Epithelial cell of prostate (primary cell): ENCODE data around the gene TGFBR3.

Source experiments
- DNase-seq: peaks from one replicate; pipeline ENCODE4 v3.0.0-alpha.2; 2011; ENCODE audit warnings: low read depth, low spot score
- H3K27ac ChIP-seq: fragments of 450-650 bp; 2 replicates; pipeline ENCODE4 v1.5.1; 2017; ENCODE audit warnings: mild to moderate bottlenecking

TGFBR3 gene

DNA sequence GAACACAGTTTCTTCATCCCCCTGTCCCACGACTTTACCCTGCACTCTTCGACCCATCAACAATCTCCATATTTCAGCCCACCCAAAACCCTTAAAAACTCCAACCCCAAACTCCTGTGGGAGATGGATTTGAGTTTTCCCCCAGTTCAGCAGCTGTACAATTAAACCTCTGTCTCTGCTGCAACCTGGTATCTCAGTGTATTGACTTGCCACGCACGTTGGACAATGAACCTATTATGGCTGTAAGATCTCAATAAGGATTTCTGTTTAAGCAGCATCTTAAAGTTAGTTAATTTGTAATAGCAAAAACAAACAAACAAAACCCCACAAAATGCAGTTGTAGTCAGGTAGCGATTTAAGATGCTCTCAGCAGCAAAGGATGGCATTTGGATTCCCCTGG is 119.1 kb downstream of the TGFBR3 start:
- no peak overlapping the region for H3K27ac ChIP-seq

DNA sequence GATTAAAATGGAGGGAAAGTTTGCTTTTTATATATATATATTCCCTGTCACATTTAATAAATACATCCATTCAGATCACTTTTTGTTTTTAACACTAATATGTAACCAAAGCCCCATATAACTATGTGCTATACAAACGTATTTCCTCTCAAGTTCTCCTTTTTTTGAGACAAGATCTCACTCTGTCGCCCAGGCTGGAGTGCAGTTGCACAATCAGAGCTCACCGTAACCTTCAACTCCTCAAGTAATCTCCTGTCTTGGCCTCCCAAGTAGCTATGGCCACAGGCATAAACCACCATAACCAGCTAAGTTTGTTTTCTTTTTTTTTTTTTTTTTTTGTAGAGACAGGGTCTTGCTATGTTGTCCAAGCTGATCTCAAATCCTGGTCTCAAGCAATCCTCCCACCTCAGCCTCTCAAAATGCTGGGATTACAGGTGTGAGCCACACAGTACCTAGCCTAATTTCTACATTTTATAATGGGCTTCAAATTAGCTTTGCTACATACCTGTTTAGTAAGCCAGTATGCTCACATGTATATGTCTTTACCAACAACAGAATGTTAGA is 120.0 kb downstream of the TGFBR3 start:
- DNase-seq = no peak
- H3K27ac ChIP-seq = no peak overlapping the region

More for the DNA sequence above, 119.1 kb downstream of the TGFBR3 start:
- DNase-seq = no peak

DNA sequence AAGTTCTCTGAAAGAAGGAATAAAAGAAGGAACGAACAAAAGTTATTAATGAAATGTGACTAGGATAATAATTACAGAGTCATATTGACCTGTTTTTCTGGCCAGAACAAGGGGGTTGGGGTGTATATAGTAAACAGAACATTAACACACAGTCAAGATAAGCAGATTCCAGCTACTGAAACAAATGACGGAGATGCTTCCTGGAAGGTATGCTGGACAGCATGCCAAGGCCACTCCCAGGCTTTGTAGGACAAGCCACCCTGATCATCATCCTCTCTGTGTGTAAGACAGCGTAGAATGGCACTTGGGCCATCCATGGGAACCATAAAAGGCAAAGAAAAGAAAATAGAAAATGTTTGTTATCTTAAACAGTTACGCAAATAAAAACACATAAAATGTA is 120.7 kb downstream of the TGFBR3 start:
- no peak for DNase-seq
- no peak overlapping the region for H3K27ac ChIP-seq

DNA sequence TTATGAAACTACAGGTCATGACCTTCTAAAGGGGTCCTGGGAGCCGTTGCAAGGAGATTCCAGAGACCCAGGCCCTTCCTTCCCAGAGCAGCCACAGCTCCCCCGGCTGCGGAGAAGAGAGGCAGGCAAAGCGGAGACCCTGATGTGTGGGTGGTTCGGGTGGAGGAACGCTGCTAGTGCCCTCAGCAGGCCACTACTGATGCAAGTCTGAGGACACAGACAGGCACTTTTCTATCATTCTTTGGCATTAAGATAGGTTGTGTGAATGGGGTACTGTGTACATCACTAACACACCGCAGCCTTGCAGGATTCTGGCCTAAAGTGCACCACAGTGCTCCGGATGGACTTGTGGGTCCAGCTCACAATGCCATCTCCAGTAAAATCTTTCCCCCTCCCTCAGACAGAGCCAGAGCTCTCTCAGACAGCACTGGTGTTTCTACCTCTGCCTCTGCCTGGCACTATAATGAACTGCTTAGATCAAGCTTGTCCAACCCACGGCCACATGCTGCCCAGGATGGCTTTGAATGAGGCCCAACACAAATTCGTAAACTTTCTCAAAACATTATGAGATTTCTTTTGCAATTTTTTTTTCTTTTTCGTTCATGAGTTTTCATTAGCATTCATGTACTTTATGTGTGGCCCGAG is 121.4 kb downstream of the TGFBR3 start:
- no peak overlapping the region for H3K27ac ChIP-seq
- DNase-seq = no peak

DNA sequence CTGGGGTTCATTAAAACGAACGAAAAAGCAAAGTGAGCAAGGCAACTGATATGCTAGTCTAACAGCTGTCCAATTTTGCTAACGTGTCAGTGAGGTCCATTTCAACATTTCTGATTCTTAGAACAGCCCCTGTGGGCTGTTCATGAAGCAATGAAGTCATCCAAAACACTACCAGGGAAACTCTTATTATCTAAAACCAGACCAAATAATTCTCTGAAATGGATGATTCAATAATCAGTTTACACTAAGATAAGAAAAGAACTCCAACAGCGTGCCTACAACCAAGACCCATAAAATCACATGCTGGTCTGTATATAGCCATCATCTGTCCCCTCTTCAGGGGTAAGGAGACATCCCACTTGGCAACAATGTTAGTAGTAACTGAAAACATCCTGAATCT is 122.7 kb downstream of the TGFBR3 start:
- DNase-seq = no peak

DNA sequence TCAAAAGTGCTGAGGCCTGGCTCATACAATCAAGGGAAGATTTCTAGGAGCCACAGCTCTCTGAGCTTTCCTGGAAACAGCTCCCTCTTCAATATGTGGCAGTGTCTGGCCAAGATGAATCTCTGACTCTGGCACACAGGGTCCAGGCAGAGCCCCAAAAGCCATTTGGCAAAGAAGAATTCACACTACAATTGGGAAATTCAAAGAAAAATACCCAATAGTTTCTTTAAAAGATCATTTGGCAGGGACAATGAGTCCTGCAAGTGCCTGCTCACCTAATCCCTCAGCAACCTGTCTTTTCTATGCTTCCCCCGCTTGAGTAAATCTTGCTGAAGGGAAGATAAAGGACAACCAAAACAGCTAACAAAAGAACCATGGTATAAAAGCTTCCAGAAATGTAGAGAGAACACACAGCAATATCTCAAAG is 124.6 kb downstream of the TGFBR3 start:
- no peak overlapping the region for H3K27ac ChIP-seq
- DNase-seq = no peak

More for the DNA sequence above, 122.7 kb downstream of the TGFBR3 start:
- no peak overlapping the region for H3K27ac ChIP-seq

DNA sequence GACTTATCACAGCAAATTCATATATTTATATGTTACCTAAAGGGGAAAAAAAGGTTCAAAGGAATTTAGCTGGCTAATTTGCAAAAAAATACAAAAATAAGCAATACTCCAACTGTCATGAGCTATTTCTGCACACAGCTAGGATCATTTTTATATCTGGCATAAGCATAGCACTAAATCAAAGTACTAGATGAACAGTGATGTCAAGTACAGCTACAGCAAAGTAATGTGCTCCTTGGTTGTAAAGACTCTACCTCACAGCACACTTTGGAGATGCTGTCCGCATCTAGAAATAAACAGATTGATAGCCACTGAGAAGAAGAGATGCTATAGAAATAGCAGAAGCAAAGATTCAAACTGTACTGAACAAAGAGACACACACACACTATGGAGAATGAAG is 125.4 kb downstream of the TGFBR3 start:
- no peak overlapping the region for H3K27ac ChIP-seq
- DNase-seq = no peak

DNA sequence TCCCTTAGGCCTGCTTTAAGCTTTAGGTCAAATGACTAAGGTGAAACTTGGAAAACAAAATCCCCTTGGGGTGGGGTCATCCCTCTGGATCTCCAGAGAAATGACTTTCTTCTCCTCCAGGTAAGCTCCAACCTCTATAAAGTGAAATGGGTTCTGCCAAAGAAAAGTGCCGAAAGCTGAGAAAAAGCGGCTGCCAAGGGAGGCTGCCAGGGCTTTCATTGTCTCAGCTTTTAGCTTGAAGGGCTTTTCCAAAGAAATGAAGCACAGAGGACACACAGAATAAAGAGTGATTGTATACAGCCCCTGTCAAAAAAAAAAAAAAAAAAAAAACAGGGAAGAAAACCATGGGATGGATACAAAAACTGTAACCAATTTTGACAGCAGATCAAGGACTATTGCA is 126.9 kb downstream of the TGFBR3 start:
- no peak overlapping the region for H3K27ac ChIP-seq
- no peak for DNase-seq

DNA sequence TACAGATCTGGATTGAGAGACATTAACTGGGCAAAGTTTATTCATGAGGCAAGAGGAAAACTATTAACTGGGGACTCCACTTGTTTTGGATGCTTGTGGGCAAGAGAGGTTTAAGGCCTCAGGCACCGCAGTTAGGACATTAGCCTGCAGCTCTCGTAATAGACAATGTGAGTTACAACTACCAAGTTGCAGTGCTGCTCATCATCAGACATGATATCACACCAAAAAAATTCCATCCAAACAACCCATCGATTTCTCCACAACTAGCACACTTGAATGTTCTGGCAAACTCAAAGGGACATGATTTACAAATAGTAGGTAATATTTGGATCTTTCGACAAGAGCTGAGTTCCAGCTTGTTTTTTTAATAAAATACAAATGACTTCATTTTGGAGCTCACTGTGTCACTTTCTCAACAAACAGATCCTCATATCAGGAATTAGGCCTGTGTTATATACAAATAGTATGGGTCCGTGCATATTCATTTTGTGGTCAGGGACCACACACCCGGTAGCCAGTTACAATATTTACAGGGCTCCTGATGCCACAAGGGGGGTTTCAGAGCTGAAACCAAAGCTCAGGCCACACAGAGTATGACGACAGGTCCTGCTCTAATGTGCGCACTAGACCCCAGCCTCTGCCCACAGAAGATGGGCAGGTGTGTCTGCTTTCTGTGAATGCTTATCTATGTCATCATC is 128.0 kb downstream of the TGFBR3 start:
- no peak overlapping the region for H3K27ac ChIP-seq
- no peak for DNase-seq

DNA sequence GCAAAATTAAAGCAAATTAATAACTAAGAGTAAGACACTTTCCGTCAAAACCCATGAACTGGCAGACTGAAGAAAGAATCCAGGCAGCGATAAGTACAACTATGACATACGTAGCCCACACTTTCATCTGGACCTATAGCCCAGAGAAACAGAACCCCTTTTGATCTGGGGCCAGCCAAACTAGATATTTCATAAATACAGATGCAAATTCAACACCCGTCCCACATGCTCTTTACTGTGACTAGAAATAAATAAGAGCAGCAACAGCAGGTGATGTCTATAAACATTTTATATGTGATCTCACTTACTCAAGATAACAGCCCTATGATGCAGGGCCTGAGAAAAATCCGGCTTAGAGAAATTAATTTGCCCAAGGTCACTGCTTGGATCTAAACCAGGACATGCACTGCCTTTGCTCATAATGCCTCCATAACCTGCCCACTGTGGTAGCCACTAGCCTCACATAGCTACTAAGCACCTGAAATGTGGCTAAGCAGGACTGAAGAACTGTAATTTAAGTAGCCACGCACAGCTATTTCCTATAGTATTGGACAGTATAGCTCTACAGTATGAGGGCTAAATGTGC is 130.2 kb downstream of the TGFBR3 start:
- DNase-seq = no peak
- H3K27ac ChIP-seq = no peak overlapping the region

DNA sequence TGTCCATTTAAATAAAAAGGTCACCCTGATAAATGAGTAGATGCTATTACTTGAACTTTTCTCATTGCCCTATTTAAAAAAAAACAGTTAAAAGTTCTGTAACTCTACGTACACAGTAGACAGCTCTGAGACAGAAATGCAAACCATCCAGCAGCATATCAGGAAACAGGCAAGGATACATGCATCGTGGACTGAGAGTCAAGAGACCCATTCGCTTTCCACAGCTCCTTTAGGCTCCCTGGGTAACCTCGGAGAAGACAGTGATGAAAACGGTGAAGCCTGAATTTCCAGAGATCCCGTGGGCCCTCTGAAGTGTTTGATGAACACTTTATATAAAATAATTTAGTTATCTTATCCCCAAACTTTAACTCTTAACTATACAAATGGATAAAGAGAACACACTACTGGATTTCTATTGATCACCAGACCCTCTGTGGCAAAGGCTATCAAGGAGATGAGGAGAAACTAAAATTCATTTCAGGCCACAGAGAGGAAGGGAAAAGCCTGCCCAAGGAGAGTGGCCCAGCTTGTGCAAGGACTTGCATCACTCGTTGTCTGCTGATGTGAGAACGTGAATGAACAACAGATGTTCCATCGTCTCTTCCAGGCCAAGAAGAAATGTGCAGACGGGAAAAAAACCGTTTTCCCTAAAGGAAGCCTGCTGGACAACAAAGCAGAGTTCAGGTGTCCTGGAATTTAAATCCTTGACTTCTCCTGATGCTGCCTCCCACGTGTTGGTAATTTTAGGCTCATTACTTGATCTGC is 131.0 kb downstream of the TGFBR3 start:
- no peak for DNase-seq
- no peak overlapping the region for H3K27ac ChIP-seq

DNA sequence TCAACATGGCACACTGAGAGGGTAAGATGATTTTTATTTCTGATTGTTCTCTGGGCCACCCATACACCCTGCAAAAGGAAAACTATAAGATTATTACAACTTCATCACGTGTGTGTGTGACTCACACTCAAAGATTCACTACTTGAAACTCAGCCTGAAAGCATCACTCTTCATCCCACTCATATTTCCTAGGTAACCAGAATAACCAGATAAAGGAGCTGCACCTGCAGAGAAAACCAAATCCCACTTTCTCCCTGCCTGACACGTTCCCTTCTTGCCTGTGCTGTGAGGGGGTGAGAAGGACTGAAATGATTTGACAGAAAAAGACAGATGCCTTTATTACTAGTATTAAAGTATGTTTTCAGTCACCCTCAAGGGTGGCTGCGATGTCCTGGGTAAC is 131.6 kb downstream of the TGFBR3 start:
- no peak for DNase-seq
- no peak overlapping the region for H3K27ac ChIP-seq

DNA sequence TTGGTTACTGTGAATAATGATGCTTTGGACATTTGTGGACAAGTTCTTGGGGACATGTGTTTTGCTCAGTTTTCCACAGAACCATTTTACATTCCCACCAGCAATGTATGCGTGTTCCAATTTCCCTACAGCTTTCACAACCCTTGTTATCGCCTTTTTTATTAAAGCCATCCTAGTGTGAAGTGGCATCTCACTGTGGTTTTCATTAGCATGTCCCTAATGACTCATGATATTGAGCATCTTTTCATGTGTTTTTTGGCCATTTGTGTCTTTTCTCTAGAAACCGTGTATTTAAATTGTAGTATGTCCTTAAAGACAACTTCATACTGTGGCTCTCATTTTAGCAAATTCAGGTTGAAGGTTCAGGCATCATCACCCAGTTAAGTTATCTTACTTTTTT is 132.1 kb downstream of the TGFBR3 start:
- DNase-seq = no peak
- no peak overlapping the region for H3K27ac ChIP-seq

DNA sequence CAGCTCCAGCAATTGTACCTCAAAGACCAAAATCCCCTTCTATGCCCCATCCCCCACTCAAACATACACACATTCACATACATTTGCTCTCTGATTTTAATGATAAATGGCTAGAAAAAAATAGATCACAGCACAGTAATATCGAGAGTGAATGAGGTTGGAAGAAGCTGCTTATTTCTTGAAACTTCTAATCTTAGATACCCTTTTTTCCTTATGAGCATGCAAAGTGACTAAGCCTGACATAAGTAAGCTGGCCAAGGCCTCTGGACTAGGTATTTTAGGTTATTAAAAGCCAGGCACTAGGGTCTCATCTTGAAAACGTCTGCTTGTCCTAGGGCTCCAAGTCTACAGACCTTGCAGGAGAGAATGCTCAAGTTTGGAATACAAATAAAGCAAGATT is 133.6 kb downstream of the TGFBR3 start:
- no peak for DNase-seq
- no peak overlapping the region for H3K27ac ChIP-seq

DNA sequence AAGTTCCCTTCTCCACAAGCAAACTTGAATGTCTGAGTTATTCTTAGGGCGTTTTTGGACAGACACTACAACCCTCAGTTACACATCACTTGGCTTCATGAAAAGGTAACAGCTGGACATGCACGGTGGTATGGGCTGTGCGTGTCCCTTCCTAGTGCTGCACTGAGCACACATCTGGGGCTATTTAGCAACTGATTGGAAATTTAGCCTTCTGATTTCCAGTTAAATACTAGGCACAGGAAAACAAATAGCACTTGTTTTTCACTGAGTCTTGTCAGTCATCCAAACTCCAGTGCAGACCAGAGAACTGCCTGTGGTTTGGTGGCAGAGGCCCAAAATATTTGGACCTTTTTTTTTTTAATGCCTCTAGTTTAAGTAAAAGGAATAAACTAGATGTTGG is 134.7 kb downstream of the TGFBR3 start:
- DNase-seq = no peak
- H3K27ac ChIP-seq = no peak overlapping the region

DNA sequence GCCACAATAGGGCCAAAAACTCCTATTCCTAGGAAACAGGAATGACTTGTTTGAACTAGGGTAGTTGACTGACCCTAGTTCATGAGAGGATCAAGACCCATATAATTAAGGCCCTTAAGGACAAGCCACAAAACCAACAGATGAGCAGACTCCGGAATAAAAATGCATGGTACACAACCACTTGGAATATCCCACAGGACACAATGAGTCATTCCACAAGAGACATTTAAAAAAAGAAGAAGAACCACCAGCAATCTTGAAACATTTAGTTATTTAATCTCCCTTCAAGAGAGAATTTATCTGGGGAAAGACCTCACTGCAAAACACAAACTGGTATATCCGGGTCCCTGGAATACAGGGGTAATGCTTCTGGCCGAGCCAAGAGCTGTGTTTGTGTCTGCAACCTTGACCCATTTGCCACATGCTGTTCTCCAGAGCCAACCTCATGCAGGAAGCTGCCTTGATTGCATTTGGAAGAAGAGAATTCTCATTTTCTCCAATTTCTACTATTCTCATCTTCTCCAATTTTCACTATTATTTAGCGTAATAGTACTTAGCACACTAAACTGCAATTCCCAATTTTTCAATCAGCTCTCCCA is 135.5 kb downstream of the TGFBR3 start:
- H3K27ac ChIP-seq = no peak overlapping the region
- no peak for DNase-seq

DNA sequence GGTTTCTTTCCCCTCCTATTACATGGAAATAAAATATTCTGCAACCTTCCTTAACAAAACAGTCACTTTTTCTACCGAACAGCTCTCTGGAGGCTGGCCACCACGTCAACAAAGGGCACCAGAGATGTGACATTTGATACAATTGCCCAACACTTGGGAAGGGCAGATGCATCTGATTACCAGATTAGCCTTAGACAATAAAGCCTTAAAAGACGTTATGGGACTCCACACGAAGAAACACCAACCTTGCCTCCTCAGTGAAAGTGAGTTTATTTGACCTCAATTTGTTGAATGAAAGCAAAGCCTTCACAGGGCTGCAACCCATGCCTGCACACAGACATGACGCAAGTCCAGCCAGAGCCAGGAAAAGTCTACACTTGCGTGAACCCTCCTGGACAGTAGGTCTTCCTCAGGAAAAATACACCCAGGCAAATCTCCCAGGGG is 136.1 kb downstream of the TGFBR3 start:
- DNase-seq = no peak
- H3K27ac ChIP-seq = no peak overlapping the region

DNA sequence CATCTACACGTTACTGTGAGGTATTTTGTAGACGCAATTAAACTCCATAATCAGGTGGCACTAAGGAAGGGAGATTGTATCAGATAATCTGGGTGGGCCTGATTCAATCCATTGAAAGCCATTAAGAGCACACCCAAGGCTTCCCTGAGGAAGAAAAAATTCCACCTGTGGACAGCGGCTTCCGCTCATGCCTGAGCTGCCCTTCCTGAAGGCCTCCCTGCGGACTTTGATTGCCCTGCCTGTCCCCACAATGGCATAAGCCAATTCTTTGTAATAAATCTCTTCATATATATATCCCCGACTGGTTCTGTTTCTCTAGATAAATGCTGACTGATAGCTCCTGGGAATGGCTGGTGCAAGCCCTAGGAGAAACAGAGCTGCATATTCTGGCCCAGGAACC is 138.3 kb downstream of the TGFBR3 start:
- DNase-seq = no peak
- no peak overlapping the region for H3K27ac ChIP-seq

DNA sequence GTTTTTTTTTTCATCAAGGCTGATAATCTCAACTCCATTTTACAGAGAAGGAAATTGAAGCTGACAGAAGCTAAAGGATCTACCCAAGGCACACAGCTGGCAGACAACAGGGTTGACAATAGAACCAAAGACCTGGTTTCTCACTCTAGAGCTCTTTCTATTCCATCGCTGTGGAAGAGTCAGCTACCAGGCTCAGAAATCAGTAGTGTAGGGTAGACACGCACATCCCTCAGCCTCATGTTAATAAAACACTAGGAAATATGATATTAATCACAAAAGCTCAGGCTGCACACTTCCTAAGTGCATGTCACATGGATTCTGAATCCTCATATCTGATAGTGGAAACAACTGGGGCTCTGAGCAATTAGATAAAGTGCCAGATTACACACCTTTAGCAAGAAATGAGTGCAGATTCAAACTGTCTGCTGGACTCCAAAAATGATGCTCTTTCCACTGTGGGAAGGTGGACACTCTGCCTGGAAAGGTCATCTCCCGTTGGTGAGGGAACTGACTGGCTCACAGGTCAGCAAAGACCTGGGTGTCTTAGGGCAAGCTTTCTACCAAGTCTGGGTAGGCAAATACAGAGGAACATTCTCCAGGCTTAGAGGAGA is 139.1 kb downstream of the TGFBR3 start:
- DNase-seq = no peak
- no peak overlapping the region for H3K27ac ChIP-seq
